Measurements from ENCODE around the gene TMEM50A. TPM values are rescaled to one million over a fixed set of nuclear protein-coding genes. Genes with fewer than 3 reads are reported as not detected.

Gene TMEM50A
- total and polyA plus RNA-seq, 2 of the 13 experiments (the other 11 are each of a cell fraction or from before 2014, with no cell fraction given), result 51.2 to 61.2 TPM

GRCh38 chr1:25338188-25338981, at the start of gene TMEM50A (continued):
- TF ChIP-seq IRF1 (CRISPR knock-in tag; IDR thresholded peaks at IDR 0.05; ENCODE audit: low read depth), result no peak
- peak; percentile 50; the same call in 1 of the 2 replicates for TF ChIP-seq ZNF747 (CRISPR knock-in tag; IDR thresholded peaks at IDR 0.05; ENCODE audit: borderline replicate concordance)
- no peak for TF ChIP-seq ATAD3A (CRISPR knock-in tag; IDR thresholded peaks at IDR 0.05)
- no peak for TF ChIP-seq ZNF292 (CRISPR knock-in tag; IDR thresholded peaks at IDR 0.05; ENCODE audit: borderline replicate concordance, low read depth)
- TF ChIP-seq HCFC1 (IDR thresholded peaks at IDR 0.05; ENCODE audit: low read depth, low read length), result no peak
- TF ChIP-seq ZSCAN21 (CRISPR knock-in tag; IDR thresholded peaks at IDR 0.05; ENCODE audit: borderline replicate concordance), result peak; percentile 75; the same call in 1 of the 2 replicates
- TF ChIP-seq RORA (CRISPR knock-in tag; IDR thresholded peaks at IDR 0.05), result no peak
- TF ChIP-seq PATZ1 (CRISPR knock-in tag; IDR thresholded peaks at IDR 0.05), result peak; percentile 48; the same call in 1 of the 2 replicates
- no peak for TF ChIP-seq ZNF878 (CRISPR knock-in tag; IDR thresholded peaks at IDR 0.05)
- TF ChIP-seq ZNF121 (CRISPR knock-in tag; IDR thresholded peaks at IDR 0.05), result peak; percentile 70; the same call in 1 of the 2 replicates
- 0 out of 2 replicates have a peak, but pooled peaks have one; percentile 17 for TF ChIP-seq ZKSCAN8 (CRISPR knock-in tag; IDR thresholded peaks at IDR 0.05; ENCODE audit: borderline replicate concordance)
- no peak for TF ChIP-seq ZZZ3 (CRISPR knock-in tag; IDR thresholded peaks at IDR 0.05; ENCODE audit: borderline replicate concordance)
- no peak for TF ChIP-seq ZNF652 (CRISPR knock-in tag; IDR thresholded peaks at IDR 0.05; ENCODE audit: borderline replicate concordance, low read depth)
- TF ChIP-seq KLF15 (CRISPR knock-in tag; IDR thresholded peaks at IDR 0.05; ENCODE audit: borderline replicate concordance), result peak; percentile 70; the same call in 1 of the 2 replicates
- peak; percentile 35 for TF ChIP-seq YY1 (IDR thresholded peaks at IDR 0.05; ENCODE audit: insufficient read depth, insufficient replicate concordance, low read depth, low read length)
- no peak for TF ChIP-seq ZNF275 (CRISPR knock-in tag; IDR thresholded peaks at IDR 0.05; ENCODE audit: borderline replicate concordance)
- no peak for TF ChIP-seq RFX3 (CRISPR knock-in tag; IDR thresholded peaks at IDR 0.05)
- TF ChIP-seq KDM5A (IDR thresholded peaks at IDR 0.05; ENCODE audit: borderline replicate concordance, low read length), result peak; percentile 67
- TF ChIP-seq ZNF7 (CRISPR knock-in tag; IDR thresholded peaks at IDR 0.05), result no peak
- TF ChIP-seq KLF9 (CRISPR knock-in tag; IDR thresholded peaks at IDR 0.05; ENCODE audit: low read depth), result no peak
- TF ChIP-seq NR1H2 (CRISPR knock-in tag; IDR thresholded peaks at IDR 0.05; ENCODE audit: borderline replicate concordance, low read depth), result no peak
- no peak for TF ChIP-seq NFE2L2 (IDR thresholded peaks at IDR 0.05; ENCODE audit: low read length)
- TF ChIP-seq ZNF205 (CRISPR knock-in tag; IDR thresholded peaks at IDR 0.05), result no peak
- TF ChIP-seq ARID3A (IDR thresholded peaks at IDR 0.05; ENCODE audit: low read depth, low read length), result no peak
